GM19043 (cell line): ENCODE results near the gene DMTF1.
A peak's percentile ranks its signal among the peaks of the same experiment; 100 is the strongest.

Experiments used
- ATAC-seq: cut with Tn5 transposase; IDR thresholded peaks from one replicate; pipeline ENCODE4 v1.9.1; 2021; ENCODE audit warnings: low read depth; ENCODE audit not compliant: unreplicated experiment

DMTF1 gene

GRCh38 chr7:87144173-87144657 lies 8.0 kb upstream of the DMTF1 start:
- ATAC-seq: peak; percentile 98

DNA sequence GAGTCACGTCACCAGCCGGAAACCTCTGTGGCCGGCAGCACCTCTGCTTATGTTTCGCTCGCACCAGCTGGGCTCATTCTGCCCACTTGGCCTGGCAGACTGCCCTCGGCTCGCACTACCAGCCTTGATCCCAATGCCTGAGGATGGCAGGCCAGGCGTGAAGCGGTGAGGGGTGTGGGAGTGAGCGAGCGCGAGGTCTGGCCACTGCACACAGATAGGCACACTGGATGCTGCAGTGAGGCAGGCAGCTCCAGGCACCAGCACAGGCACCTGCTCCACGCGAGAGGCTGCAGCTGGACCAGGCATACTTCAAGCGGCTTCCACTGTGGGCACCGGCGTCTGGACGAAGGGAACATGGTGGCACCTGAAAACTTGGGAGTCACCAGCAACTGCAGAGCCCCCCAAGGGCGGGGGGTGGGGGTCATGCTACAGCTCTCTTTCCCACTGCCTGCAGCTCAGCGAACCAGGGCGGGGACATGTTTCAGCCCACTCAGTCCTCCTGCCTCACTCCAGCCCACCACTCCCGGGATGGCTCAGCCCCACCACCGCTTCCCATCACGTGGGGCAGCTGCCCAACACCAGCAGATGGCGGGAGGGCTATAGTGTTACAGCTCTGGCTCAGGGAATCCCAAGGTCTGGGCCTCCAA lies 5.4 kb upstream of the DMTF1 start:
- ATAC-seq: no peak

DNA sequence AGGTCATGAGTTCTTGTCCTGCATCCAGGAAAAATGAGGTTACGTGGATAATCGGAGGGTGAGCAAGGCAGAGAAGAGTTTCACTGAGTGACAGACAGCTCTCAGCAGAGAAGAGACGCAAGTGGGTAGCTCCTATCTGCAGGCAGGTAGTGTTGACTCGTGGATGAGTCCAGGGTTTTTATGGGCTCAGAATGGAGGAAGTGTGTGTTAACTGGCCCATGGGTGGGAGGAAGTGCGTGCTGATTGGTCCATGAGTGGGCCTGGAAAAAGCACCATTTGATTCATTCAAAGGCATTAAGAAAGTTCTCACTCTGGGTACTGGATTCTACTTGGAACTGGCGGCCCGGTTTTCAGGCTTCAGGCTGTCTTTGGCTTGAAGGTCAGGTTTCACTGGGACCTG lies 4.8 kb upstream of the DMTF1 start:
- ATAC-seq: no peak

GRCh38 chr7:87148332-87148955 lies 3.8 kb upstream of the DMTF1 start:
- no peak for ATAC-seq

DNA sequence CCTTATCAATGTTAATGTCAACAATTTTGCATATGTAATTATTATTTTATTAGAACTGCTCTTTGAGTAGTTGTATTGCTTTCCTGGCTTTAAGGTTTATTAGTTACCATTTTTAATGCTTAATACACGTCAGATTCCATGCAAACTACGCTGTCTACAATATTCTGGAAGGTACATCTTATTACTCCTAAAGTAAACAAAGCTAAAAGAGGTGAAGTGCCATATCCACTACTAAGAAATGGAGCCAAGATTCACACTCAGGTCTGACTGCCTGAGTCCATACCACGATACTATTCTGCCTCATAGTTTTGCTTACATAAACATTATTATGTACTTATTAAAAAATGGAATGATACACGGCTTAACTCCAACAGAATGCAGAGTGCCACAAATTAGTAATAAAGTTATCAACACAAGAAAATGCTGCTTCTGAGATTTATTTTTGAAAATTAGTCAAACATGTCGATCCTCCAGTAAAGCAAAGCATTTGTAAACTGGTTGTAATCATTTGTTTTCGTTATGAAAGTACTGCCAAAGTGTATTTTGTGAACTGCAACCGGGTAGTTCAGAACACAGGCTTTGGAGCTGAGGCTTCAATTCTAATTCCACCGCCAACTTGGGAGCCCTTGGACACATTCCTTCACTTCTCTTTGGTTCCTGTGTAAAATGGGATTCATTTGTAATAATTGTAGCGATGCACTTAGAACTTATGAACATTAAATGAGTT lies 1.1 kb upstream of the DMTF1 start:
- no peak for ATAC-seq

- peak; percentile 25 for ATAC-seq
Measured at GRCh38 chr7:87151729-87152111, 533 bp upstream of the DMTF1 start.

- ATAC-seq: peak; percentile 8
Measured at GRCh38 chr7:87152897-87153641, 816 bp downstream of the DMTF1 start.

GRCh38 chr7:87154166-87154565 lies 1.9 kb downstream of the DMTF1 start:
- no peak for ATAC-seq

DNA sequence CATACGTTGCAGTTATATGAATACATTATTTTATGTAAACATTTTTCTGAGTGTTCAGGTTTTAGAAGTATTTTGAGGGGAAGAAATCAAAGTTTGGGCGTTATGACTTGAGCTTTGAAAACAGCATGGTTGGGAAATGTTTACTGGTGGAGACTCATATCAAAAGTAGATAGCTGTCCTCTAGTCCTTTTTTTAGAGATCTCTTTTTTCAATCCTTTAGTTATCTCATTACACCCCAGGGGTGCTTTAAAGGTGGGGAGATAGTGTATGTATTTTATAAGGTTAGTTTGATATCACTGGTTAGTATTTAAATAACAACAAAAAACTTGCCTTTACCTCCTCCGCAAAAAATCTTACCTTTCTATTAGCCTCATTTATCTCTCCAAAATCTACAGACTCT lies 2.3 kb downstream of the DMTF1 start:
- no peak for ATAC-seq

DNA sequence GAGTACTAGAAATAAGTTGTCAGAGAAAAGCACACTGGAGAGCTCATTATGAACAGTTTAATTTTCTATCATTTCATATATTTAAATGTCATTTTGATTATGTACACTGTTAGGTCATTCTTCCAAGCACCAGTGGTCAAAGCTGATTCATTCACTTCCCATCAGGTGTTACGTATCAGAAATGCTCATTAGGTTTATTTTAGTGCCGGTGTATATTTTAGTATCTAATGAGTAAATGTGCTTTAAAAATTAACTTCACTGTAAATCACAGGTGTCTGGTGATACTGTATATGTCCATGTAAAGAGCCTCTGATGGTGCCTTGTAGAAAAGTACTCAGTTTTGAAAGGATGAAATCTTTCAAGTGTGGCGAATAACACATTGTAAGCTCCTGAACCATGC lies 3.5 kb downstream of the DMTF1 start:
- no peak for ATAC-seq

DNA sequence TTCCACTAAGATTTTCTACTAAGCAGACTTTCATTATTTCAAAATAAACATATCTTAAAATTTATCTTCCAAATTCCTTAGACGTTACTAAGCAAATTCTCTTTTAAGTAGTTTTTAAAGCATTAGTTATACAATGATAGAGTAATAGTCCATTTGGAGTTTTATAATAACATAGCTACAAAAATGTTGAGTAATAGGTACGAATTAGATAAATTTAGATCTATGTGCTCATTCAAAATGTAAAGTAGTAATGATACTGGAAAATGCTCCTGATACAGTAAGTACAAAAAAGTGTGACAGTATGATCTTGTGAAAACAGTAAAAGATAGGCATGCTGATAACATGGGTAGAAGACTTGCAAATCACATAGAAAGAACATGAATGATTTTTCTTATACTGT lies 4.5 kb downstream of the DMTF1 start:
- no peak for ATAC-seq

DNA sequence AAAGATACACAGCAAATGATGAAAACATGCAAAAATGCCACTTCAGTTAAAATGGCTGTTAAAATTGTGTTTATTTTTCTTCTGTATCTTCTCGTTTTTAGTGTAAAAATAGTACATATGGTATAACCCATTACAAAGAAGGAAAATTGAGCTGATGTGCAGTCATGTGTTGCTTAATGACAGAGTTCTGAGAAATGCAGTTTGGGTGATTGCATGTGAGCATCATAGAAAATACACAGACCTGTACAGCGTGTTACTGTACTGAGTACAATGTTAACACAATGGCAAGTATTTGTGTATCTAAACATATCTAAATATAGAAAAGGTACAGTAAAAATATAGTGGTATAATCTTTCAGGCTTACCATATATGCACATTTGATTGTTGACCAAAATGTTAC lies 7.3 kb downstream of the DMTF1 start:
- ATAC-seq: no peak

GRCh38 chr7:87164433-87164832 lies 12.2 kb downstream of the DMTF1 start:
- ATAC-seq: no peak

- no peak for ATAC-seq
Measured at GRCh38 chr7:87170828-87171227, 18.6 kb downstream of the DMTF1 start.

DNA sequence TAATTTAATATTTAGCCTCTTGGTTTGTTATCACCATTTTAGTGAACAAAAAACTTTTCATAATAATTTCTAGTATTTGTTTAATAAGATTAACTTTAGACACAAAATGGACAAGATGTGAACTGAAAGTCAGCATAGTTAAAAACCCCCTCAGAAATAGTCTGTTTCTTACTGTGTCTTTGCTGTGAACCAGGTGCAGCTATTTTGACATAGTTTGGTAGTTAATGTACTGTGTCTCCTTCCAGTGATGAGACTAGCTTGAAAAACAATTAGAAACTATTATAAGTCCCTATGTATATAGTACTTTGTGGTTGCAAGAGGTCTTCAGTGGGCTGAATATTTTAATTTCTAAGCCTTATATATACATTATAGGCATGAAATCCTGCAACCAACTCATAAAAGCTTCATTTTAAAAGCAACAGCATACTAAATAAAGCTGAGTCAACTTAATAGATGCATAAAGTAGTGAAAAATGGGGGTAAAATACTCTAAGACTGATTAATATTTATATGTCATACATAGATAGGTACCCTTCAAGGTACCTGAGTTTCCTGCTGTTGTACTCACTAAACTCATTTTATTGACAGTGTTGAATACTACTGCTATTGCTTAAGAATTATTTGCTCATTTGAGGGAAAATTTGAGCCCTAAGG lies 19.2 kb downstream of the DMTF1 start:
- no peak for ATAC-seq

GRCh38 chr7:87173471-87173870 lies 21.2 kb downstream of the DMTF1 start:
- ATAC-seq: no peak

GRCh38 chr7:87178320-87178719 lies 26.1 kb downstream of the DMTF1 start:
- ATAC-seq: no peak

- no peak for ATAC-seq
Measured at GRCh38 chr7:87179180-87179579, 26.9 kb downstream of the DMTF1 start.

DNA sequence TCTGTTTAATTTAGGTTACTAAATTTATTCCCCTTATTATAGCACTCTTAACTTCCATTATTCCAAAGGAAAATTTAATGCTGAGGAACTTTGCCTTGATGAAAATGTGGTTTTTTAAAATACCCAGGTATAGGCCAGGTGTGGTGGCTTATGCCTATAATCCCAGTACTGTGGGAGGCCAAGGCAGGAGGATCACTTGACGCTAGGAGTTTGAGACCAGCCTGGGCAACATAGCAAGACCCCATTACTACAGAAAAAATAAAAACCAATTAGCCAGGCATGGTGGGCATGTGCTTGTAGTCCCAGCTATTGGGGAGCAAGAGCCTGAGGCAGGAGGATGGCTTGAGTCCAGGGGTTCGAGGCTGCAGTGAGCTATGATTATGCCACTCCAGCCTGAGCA lies 34.9 kb downstream of the DMTF1 start:
- ATAC-seq: no peak

GRCh38 chr7:87188930-87189329 lies 36.7 kb downstream of the DMTF1 start:
- ATAC-seq: no peak

GRCh38 chr7:87190783-87191182 lies 38.5 kb downstream of the DMTF1 start:
- no peak for ATAC-seq
